Gastroesophageal sphincter (tissue), 4 donors: ENCODE results near the gene TRIM40. TPM values are rescaled to one million over a fixed set of nuclear protein-coding genes. Genes with fewer than 3 reads are reported as not detected.

ENCODE experiments used
- ATAC-seq: fragments of 150-250 bp; one replicate; pipeline ENCODE4 v1.9.1; 2016; ENCODE audit warnings: mild to moderate bottlenecking, moderate library complexity
- H3K27ac ChIP-seq, 4 donors: fragments of 200-600 bp; sonication (generic) in 3 of 4; 1 replicate in 3 of 4; 2 replicates in 1 of 4; pipeline ENCODE4 v1.5.1; 2016 to 2019
- H3K27me3 ChIP-seq: fragments of 200-600 bp; sonication (generic); one replicate; pipeline ENCODE4 v1.5.1; 2019
- H3K36me3 ChIP-seq, 2 donors: fragments of 200-600 bp; sonication (generic); one replicate each; pipeline ENCODE4 v1.5.1; 2019; ENCODE audit warnings: control low read depth in 1 of 2
- H3K4me1 ChIP-seq, 3 donors: fragments of 200-600 bp; sonication (generic); 1 replicate in 2 of 3; 2 replicates in 1 of 3; pipeline ENCODE4 v1.5.1; 2016 to 2019; ENCODE audit warnings: control low read depth in 2 of 3
- H3K4me3 ChIP-seq, 2 donors: fragments of 200-600 bp; sonication (generic); one replicate each; pipeline ENCODE4 v1.5.1; 2019; ENCODE audit warnings: mild to moderate bottlenecking in 1 of 2, moderate library complexity in 1 of 2
- H3K9me3 ChIP-seq, 3 donors: fragments of 200-600 bp; sonication (generic); one replicate each; pipeline ENCODE4 v1.5.1; 2017 to 2019; ENCODE audit warnings: control low read depth in 2 of 3
- EP300 ChIP-seq: sonication (generic); formaldehyde crosslinking; IDR thresholded peaks from one replicate; pipeline ENCODE4 v1.6.1; 2017; ENCODE audit warnings: antibody characterized with exemption, mild to moderate bottlenecking
- POLR2A ChIP-seq, 2 donors: fragments of 450-650 bp; IDR thresholded peaks; one replicate each; pipeline ENCODE4 v1.6.1; 2017; ENCODE audit warnings: antibody characterized with exemption in 2 of 2, mild to moderate bottlenecking in 2 of 2, moderate library complexity in 1 of 2
- POLR2AphosphoS5 ChIP-seq: sonication (generic); formaldehyde crosslinking; IDR thresholded peaks from one replicate; pipeline ENCODE4 v1.6.1; 2017; ENCODE audit warnings: antibody characterized with exemption
- WGBS, 2 donors: methylation state at CpG; one replicate each; pipeline ENCODE4 v1.1.5; 2018; ENCODE audit warnings: low coverage in 1 of 2; 5-methylcytosine and 5-hydroxymethylcytosine counted together
- small RNA-seq, 4 donors: library from RNA; depleted of rRNA; stranded (forward); fragments of <200 nt; gene quantifications; one replicate each; pipeline ENCODE3, GENCODE V24; 2016
- total RNA-seq, 4 donors: library from RNA; depleted of rRNA; stranded (reverse); fragments of >200 nt; gene quantifications; one replicate each; pipeline ENCODE4 v1.1.0, GENCODE V29; 2016
- TF ChIP-seq, protein P1 (sequence below), 4 experiments: fragments of 200-600 bp in 2 of 4; fragments of 450-650 bp in 2 of 4; sonication (generic) in 1 of 4; IDR thresholded peaks; one replicate each; pipeline ENCODE4 v1.5.1; 2017 to 2019; ENCODE audit warnings: antibody characterized with exemption in 4 of 4, mild to moderate bottlenecking in 2 of 4, moderate library complexity in 2 of 4

TRIM40 gene
- total RNA-seq, 4 donors from 2014 or later: not detected

DNA sequence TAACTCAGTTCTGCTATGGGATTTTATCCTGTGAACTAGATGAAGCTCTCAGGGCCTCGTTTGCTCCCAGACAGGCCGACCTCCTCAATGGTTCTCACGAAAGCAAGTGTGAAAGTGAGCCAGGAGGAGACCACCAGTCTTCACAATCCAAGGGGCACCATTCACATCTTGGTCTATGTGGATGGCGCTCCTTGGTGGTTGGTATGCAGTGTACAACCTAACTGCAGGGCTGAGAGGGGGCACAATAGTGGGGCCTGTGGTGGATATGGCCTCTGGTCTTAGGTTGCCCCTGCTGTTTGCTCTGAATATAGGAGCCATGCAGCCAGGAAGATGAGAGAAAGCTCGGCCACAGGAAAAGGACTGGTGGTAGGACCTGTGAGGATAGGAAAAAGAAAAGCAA is 52.6 kb downstream of the TRIM40 start:
- peaks cover 2 to 86% of the 10 kb centered on the region in 2 donors for H3K36me3 ChIP-seq
- H3K4me1 ChIP-seq: no peaks in the 10 kb centered on the region
- WGBS, 2 donors: 86% methylated on average over 1 of the region's 5 CpGs; no CpG with 5 or more reads in 1 of the 2 donors
- TF ChIP-seq EP300 (no peak), POLR2A (IDR thresholded peaks at IDR 0.05) (no peak), POLR2AphosphoS5 (no peak)
- TF ChIP-seq, protein P1, sequence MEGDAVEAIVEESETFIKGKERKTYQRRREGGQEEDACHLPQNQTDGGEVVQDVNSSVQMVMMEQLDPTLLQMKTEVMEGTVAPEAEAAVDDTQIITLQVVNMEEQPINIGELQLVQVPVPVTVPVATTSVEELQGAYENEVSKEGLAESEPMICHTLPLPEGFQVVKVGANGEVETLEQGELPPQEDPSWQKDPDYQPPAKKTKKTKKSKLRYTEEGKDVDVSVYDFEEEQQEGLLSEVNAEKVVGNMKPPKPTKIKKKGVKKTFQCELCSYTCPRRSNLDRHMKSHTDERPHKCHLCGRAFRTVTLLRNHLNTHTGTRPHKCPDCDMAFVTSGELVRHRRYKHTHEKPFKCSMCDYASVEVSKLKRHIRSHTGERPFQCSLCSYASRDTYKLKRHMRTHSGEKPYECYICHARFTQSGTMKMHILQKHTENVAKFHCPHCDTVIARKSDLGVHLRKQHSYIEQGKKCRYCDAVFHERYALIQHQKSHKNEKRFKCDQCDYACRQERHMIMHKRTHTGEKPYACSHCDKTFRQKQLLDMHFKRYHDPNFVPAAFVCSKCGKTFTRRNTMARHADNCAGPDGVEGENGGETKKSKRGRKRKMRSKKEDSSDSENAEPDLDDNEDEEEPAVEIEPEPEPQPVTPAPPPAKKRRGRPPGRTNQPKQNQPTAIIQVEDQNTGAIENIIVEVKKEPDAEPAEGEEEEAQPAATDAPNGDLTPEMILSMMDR (IDR thresholded peaks at IDR 0.05): no peak
- H3K4me3 ChIP-seq: no peak overlapping the region
- no peak overlapping the region for H3K27ac ChIP-seq
- H3K27me3 ChIP-seq: no peaks in the 10 kb centered on the region
- ATAC-seq: no peak
- no peaks in the 10 kb centered on the region for H3K9me3 ChIP-seq

DNA sequence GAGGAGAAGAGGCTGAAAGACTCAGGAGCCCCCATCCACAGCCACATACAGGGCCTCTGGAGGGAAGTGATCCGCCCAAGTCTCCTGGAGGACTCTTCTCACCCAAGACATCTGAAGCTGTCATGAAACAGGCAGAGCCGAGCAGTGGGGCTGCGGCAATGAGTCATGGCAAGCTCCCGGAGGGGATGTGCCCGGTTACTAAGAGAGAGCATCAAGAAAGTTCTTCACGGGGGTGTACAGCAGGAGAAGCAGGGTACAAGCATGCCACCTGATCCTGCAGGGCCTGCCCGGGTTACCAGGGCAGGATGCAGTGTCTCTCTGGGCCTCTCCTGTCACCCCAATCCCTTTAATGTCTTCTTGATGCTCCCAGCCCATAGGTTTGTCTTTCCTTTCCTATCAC is 56.1 kb downstream of the TRIM40 start:
- TF ChIP-seq, protein P1 (IDR thresholded peaks at IDR 0.05): no peak
- TF ChIP-seq POLR2A (IDR thresholded peaks at IDR 0.05) (no peak), POLR2AphosphoS5 (no peak), EP300 (no peak)
- H3K27ac ChIP-seq: no peak overlapping the region
- H3K36me3 ChIP-seq: peaks cover 2 to 93% of the 10 kb centered on the region in 2 donors
- no peaks in the 10 kb centered on the region for H3K4me1 ChIP-seq
- no peaks in the 10 kb centered on the region for H3K9me3 ChIP-seq
- H3K27me3 ChIP-seq: no peaks in the 10 kb centered on the region
- H3K4me3 ChIP-seq: no peak overlapping the region
- 92 to 100% methylated on average over 1 to 6 of the region's 7 CpGs for WGBS, 2 donors
- ATAC-seq: no peak

DNA sequence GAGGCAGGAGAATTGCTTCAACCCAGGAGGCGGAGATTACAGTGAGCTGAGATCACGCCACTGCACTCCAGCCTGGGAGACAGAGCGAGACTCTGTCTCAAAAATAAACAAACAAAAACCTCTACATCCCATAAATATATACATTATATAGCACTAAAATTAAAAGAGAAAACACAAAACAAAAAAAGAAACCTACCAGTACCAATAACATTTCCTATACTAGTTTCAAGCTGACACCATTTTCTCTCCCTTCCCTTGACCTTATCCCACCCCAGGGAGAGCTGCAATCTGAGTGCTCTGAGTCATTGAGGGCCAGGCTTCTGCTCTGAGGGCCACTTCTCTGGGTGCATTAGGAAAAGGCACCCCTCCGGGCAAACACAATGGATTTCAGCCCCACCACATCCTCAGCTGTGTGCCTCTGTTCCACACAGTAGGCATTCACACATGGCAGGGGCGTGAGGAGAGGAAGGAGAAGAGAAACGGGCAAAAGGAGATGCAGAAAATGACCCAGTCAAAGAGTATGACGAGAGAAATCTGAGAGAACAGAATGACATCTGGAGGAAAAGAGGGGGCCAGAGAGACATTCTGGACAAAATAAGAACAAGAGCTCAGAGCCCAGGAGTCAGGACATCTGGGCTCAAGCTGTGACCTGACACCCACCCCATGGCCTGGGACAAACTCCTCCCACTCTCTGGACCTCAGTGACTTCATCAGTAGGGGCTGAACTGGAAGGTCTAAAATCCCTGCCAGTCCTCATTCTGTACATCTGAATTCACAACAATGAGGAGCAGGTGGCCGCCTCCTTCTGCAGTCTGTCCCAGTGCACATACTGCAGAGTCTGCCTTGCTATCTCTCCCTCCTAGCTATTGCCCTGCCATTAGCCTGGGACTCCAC is 59.1 kb downstream of the TRIM40 start:
- no peak for ATAC-seq
- Histone ChIP-seq H3K27ac (no peak overlapping the region), H3K4me3 (no peak overlapping the region), H3K4me1 (no peaks in the 10 kb centered on the region), H3K9me3 (no peaks in the 10 kb centered on the region), H3K27me3 (no peaks in the 10 kb centered on the region), H3K36me3 (peaks cover 2 to 96% of the 10 kb centered on the region in 2 donors)
- 90 to 97% methylated on average over 3 to 5 of the region's 8 CpGs for WGBS, 2 donors
- TF ChIP-seq POLR2A (IDR thresholded peaks at IDR 0.05) (no peak), EP300 (no peak), POLR2AphosphoS5 (no peak)
- TF ChIP-seq, protein P1 (IDR thresholded peaks at IDR 0.05): no peak

DNA sequence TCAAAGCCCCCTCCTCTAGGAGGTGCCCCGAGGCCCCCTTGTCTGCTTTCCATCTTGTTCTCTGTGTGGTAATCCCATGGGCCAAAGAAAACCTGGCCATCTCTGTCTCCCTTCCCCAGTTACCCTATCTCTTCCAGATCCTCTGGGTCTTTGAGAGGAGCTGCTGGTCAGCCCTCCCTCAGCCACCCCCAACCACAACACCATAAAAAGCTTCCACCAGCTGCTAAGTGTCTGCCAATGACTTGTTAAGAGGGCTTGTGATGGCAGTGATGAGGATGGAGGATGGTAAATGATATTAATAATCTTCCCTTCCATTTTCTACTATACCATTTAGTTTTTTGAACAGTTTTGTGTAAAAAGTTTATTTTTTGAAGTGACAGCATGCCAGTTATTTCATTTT is 60.0 kb downstream of the TRIM40 start:
- ATAC-seq: no peak
- Histone ChIP-seq H3K9me3 (no peaks in the 10 kb centered on the region), H3K4me1 (no peaks in the 10 kb centered on the region), H3K4me3 (no peak overlapping the region), H3K27ac (no peak overlapping the region), H3K27me3 (no peaks in the 10 kb centered on the region), H3K36me3 (peaks cover 2 to 96% of the 10 kb centered on the region in 2 donors)
- no peak for TF ChIP-seq EP300
- WGBS, 2 donors: 100% methylated on average over 1 of the region's 1 CpG; no CpG with 5 or more reads in 1 of the 2 donors

DNA sequence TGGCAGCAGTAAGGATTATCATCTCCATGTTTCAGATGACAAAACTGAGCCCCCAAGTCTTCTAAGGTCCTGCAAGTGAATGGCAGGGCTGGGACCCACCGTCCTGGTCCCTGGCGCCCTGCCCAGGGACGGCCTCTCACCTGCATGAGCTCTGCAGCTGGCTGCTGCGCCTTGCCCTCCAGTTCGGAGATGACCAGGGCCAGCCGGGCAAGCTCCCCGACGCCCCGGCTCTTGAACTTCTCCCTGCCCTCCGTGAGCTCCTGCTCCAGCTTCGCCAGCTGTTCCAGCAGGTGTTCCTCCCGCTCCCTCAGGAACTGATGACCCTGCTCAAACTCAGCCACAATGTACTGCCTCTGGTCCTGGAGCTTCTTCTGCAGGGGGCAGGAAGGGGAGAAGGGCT is 60.4 kb downstream of the TRIM40 start:
- H3K27ac ChIP-seq: no peak overlapping the region
- no peaks in the 10 kb centered on the region for H3K4me1 ChIP-seq
- 95% methylated on average over 10 of the region's 12 CpGs; no CpG with 5 or more reads in 1 of the 2 donors for WGBS, 2 donors
- H3K9me3 ChIP-seq: no peaks in the 10 kb centered on the region
- peaks cover 0 to 92% of the 10 kb centered on the region in 2 donors for H3K36me3 ChIP-seq
- H3K4me3 ChIP-seq: no peak overlapping the region
- ATAC-seq: no peak
- TF ChIP-seq, protein P1 (IDR thresholded peaks at IDR 0.05): no peak
- TF ChIP-seq POLR2A (IDR thresholded peaks at IDR 0.05): no peak
- TF ChIP-seq EP300: no peak
- no peak for TF ChIP-seq POLR2AphosphoS5
- no peaks in the 10 kb centered on the region for H3K27me3 ChIP-seq

Small RNA genes within 50 kb of the gene (small RNA-seq; reads per million reads assigned to genes)
- gene RF00554: 0 reads per million in 4 donors

Other genes with a start within 250 kb of the TRIM40 start
- gene HLA-A, start 193.6 kb upstream of the TRIM40 start, total RNA-seq: 100 to 1,000 TPM; 281 to 626 (median 424) TPM
- 10 to 100 TPM; 11.6 to 28.8 (median 20.0) TPM for gene POLR1H, start 74.9 kb upstream of the TRIM40 start, total RNA-seq
- gene PPP1R11, start 68.9 kb upstream of the TRIM40 start, total RNA-seq: 10 to 100 TPM; 49.4 to 63.1 (median 57.5) TPM
- gene RNF39, start 60.4 kb upstream of the TRIM40 start, total RNA-seq: under 1 TPM in 1 of 4 donors, not detected in 3; 0.49 TPM
- not detected for gene TRIM31, start 23.1 kb upstream of the TRIM40 start, total RNA-seq
- under 1 TPM in 1 of 4 donors, not detected in 3; 0.08 TPM for gene TRIM10, start 25.1 kb downstream of the TRIM40 start, total RNA-seq
- gene TRIM15, start 27.4 kb downstream of the TRIM40 start, total RNA-seq: not detected
- 10 to 100 TPM; 38.1 to 57.8 (median 45.8) TPM for gene TRIM26, start 77.3 kb downstream of the TRIM40 start, total RNA-seq
- gene TRIM39, start 190.8 kb downstream of the TRIM40 start, total RNA-seq: 10 to 100 TPM; 18.4 to 24.1 (median 22.6) TPM
- 100 to 1,000 TPM in 1 of 4 donors, 10 to 100 TPM in 3; 60.7 to 137 (median 82.2) TPM for gene RPP21, start 209.0 kb downstream of the TRIM40 start, total RNA-seq